Activated T-helper 17 cell treated with anti-CD3 and anti-CD28 coated beads, Interleukin-2, amount 50 U/mL, for 72 hours (primary cell): ENCODE measurements around the gene EEF1A2. TPM values are rescaled to one million over a fixed set of nuclear protein-coding genes. Genes with fewer than 3 reads are reported as not detected.
A peak's percentile ranks its signal among the peaks of the same experiment; 100 is the strongest.

Experiments
- ATAC-seq: fragments of 150-1000 bp; cut with Tn5 transposase; replicated peaks from 2 replicates; pipeline ENCODE4 v1.10.0; 2021; ENCODE audit warnings: mild to moderate bottlenecking, moderate library complexity
- H3K27ac Mint-ChIP-seq: one replicate; pipeline ENCODE4 v1.8.0; 2022; ENCODE audit warnings: mixed read lengths
- H3K27me3 Mint-ChIP-seq: one replicate; pipeline ENCODE4 v1.8.0; 2022; ENCODE audit warnings: mixed read lengths
- H3K36me3 Mint-ChIP-seq: one replicate; pipeline ENCODE4 v1.8.0; 2022; ENCODE audit warnings: low read depth, mild to moderate bottlenecking, mixed read lengths
- H3K4me1 Mint-ChIP-seq: one replicate; pipeline ENCODE4 v1.8.0; 2022; ENCODE audit warnings: mixed read lengths
- H3K4me3 Mint-ChIP-seq: one replicate; pipeline ENCODE4 v1.8.0; 2022; ENCODE audit warnings: mild to moderate bottlenecking, mixed read lengths
- H3K9me3 Mint-ChIP-seq: one replicate; pipeline ENCODE4 v1.8.0; 2022; ENCODE audit warnings: mixed read lengths
- total RNA-seq, 2 donors: library from RNA; stranded (reverse); gene quantifications; one replicate each; pipeline ENCODE4 v1.2.3, GENCODE V29; 2022

The EEF1A2 gene
- total RNA-seq, 2 donors from 2014 or later: 0.80 to 10.9 TPM

DNA sequence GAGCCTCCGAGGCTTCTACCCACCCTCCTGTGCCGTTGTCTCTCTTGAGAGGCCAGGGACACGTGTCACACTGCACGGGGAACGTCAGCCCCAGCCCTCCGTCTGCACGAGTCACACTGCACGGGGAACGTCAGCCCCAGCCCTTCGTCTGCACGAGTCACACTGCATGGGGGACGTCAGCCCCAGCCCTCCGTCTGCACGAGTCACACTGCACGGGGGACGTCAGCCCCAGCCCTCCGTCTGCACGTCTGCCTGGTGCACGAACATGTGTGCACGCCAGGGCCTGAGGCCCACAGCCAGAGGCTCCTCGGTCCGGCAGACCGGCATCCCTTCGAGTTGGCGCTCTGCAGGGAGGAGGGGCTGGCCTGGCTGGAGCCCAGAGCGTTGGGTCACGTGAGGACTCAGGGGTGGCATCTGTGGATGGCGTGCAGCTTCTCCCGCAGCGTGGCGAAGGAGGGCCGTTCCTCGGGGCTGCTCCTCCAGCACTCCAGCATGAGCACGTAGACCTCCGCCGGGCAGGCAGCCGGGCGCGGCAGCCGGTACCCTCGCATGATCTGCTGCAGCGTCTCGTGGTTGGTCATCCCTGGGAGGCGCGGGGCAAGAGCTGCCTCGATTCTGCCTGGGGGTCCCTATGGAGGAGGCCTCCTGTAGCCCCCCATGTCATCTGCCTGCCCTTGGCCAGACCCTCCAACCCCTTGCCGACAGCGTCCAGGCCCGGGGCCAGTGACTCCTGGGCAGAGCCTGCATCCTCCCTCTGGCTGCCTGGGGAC, 41.7 kb upstream of the EEF1A2 start:
- Mint-ChIP-seq H3K9me3 (no peaks in the 10 kb centered on the region), H3K27me3 (no peaks in the 10 kb centered on the region), H3K27ac (no peak overlapping the region), H3K4me3 (no peak overlapping the region), H3K36me3 (no peaks in the 10 kb centered on the region), H3K4me1 (peaks cover 5% of the 10 kb centered on the region)
- no peak for ATAC-seq

DNA sequence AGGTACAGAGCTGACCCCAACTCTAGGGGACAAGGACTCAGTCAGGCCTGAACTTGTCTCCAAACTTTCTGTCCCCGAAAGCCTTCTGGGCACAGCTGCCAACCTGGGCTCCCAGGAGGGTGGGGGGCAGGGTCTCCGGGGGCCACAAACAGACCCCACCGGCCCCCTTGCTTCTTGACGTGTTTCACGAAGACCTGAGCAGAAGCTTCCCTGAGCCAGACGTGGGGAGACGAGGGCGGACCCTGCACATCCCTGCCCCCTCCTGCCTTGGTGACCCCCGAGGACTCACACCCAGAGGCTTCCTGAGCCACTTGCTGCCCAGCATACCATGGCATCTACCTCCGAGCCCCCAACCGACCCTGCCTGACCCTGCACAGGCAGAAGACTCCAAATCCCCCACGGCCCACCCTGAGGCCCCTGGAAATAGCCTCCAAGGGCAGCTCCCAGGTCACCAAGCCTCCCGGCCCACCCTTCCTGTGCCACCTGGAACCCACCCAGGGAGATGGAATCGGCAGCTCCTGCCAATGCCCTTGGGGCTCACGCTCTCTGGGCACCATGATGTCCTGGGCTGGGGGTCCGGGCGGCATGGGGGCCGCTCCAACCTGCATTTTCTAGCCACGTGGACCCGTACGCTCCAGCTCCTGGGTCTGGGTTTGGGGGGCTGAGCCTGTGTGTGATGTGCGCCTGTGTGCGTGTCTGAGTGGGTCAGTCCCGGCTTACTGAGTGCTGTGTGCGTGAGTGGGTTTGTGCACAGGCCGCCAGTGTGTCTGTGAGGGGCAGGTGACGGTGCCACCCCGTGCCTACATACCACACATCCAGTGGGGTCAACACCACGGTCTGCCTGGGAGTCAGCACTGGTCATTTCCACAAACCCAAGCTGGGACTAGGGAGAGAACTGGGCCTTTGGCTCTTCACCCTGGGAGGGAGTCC, 40.8 kb upstream of the EEF1A2 start:
- Mint-ChIP-seq H3K27ac (no peak overlapping the region), H3K4me3 (no peak overlapping the region), H3K9me3 (no peaks in the 10 kb centered on the region), H3K36me3 (no peaks in the 10 kb centered on the region), H3K4me1 (peaks cover 5% of the 10 kb centered on the region), H3K27me3 (no peaks in the 10 kb centered on the region)
- ATAC-seq: no peak

DNA sequence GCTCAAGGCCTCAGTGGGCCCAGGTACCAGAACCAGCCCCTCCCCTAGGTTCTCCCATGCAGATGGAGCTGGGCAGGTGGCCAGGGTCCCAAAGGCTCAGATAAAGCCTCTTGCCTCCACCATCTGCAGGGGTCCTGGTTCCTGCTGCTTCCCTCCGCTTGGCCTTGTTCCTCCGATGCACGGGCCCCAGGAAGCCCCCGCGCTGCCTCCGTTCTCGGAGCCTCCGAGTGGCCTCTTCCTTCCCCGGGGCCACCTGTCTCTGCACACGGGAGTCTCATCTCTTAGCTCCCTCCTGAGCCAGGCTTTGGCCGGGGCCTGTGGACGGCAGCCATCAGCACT, 40.2 kb upstream of the EEF1A2 start:
- Mint-ChIP-seq H3K4me3 (no peak overlapping the region), H3K27me3 (no peaks in the 10 kb centered on the region), H3K36me3 (no peaks in the 10 kb centered on the region), H3K9me3 (no peaks in the 10 kb centered on the region), H3K27ac (no peak overlapping the region), H3K4me1 (peaks cover 5% of the 10 kb centered on the region)
- no peak for ATAC-seq

DNA sequence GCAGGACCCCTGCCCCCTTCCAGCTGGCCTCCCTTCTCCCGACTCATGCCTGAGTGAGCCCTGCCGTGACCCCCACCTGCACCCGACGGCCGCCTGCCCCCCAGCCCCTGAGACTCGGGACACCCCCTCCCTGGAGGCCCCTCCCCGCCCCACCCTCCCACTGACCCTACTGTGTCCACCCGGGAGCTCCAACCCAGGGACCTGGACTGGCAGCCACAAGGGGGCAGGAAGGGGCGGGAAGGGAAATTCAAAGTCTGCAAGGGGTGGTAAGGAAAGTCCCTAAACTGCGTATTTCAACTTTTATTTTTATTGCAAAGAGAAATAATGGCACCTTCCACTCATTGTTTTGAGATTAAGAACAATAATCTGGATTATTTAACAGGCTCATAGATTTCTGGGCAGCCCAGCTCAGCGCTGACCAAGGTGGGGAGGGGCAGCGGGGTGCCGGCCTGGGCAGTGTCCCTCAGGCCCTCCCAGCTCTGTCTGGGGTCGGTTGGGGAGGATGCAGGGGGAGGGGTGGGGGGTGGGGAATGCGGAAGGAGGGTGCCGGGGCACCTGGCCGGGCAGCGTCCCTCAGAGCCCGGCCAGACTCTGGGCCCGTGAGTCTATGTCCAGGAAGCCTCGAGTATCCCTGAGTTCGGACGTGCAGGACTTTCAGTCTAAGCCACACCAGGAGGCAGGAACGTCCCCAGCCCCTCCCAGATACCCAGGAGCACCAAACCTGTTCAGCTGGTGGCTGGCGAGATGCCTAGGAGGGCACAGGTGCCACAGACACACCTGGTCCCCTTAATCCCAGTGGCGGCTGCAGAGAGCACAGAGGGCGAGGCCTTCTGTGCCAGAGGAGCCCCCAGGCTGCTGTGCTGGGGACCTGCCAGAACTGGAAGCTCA, 39.6 kb upstream of the EEF1A2 start:
- Mint-ChIP-seq H3K36me3 (no peaks in the 10 kb centered on the region), H3K27me3 (no peaks in the 10 kb centered on the region), H3K27ac (peak overlapping the region; percentile 86), H3K4me1 (no peaks in the 10 kb centered on the region), H3K4me3 (peak overlapping the region; percentile 67), H3K9me3 (no peaks in the 10 kb centered on the region)
- peak; percentile 8 for ATAC-seq

- H3K9me3 Mint-ChIP-seq: no peaks in the 10 kb centered on the region
- peak overlapping the region; percentile 86 for H3K27ac Mint-ChIP-seq
- H3K4me3 Mint-ChIP-seq: peak overlapping the region; percentile 67
- ATAC-seq: peak; percentile 94
- no peaks in the 10 kb centered on the region for H3K4me1 Mint-ChIP-seq
- H3K27me3 Mint-ChIP-seq: no peaks in the 10 kb centered on the region
- no peaks in the 10 kb centered on the region for H3K36me3 Mint-ChIP-seq
These were observed 38.8 kb upstream of the EEF1A2 start for GRCh38 chr20:63537525-63538203.

DNA sequence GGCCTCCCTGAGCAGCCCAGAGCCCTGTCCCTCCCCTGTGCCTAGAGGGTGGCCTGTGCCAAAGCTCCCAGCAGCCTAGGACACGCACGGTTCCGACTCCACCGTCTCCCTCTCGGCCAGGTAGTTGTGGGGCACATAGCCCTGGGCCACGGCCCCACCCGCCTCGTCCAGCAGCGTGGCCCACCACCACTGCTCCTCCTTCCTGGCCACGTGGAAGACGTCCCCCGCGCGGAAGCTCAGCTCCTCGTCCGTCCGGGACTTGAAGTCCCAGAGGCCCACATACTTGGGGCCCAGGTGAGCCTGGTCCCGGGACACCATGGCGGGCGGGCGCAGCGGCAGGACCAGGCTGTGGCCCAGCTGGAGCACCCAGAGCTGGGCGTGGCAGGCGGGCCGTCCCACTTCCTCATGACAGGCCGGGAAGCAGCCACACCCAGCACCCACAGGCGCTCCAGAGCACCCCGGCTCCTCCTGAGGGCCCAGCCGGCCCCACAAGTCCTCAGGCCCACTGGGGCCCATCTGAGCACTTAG, 38.2 kb upstream of the EEF1A2 start, which contains the start of gene PTK6:
Gene PTK6 (minus strand): TSS at position 380 of the 528 bp plus-strand sequence. CDS start 62 bp downstream, at position 318.
- H3K4me3 Mint-ChIP-seq: peak within 1 kb of the TSS; percentile 67
- ATAC-seq: peak; percentile 44
- no peaks in the 10 kb centered on the region for H3K9me3 Mint-ChIP-seq
- peaks cover 2% of the 10 kb centered on the region for H3K4me1 Mint-ChIP-seq
- H3K36me3 Mint-ChIP-seq: no peaks in the 10 kb centered on the region
- H3K27ac Mint-ChIP-seq: peak within 1 kb of the TSS; percentile 86
- H3K27me3 Mint-ChIP-seq: peaks cover 2% of the 10 kb centered on the region

GRCh38 chr20:63536241-63536977, 37.5 kb upstream of the EEF1A2 start:
- Mint-ChIP-seq H3K4me1 (peaks cover 6% of the 10 kb centered on the region), H3K27me3 (peaks cover 5% of the 10 kb centered on the region), H3K4me3 (peak overlapping the region; percentile 67), H3K27ac (peak overlapping the region; percentile 63), H3K36me3 (no peaks in the 10 kb centered on the region), H3K9me3 (no peaks in the 10 kb centered on the region)
- ATAC-seq: no peak

DNA sequence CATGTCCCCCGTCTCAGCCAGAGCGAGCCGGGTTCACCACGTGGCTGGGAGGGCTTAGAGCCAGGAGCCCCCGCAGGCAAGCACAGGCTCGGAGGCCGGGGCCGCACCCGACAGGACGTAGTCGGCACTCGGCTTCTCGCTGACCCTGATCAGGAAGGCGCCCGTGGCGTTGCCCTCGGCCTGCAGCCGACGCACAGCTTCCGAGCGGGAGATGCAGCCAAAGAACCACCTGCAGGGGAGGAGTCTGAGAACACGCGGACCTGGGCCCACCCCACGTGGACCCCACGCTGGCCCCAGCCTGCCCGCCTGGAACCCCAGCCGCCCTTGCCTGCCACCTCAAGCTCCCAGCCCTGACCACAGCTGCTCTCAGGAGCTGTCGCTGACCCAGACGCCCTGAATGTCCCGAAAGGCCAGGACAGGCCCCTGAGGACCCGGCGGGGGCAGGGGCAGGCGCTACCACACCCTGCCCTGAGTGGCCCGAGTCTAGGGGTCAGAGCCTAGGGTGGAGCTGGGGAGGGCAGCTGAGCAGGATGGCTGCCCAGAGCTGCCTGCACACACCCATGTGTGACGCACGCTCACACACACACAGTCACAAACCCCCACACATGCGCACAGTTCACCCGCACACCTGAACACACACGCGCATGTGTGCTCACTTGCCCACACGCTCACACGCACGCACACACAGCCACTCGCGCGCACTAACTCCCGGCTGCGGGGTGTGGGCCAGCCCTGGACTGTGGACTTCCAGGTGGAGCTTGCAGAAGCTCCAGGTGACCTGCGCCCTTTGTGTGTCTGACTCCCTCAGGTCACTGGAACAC, 36.2 kb upstream of the EEF1A2 start:
- no peak for ATAC-seq
- Mint-ChIP-seq H3K27ac (no peak overlapping the region), H3K9me3 (no peaks in the 10 kb centered on the region), H3K27me3 (peaks cover 5% of the 10 kb centered on the region), H3K4me3 (no peak overlapping the region), H3K36me3 (no peaks in the 10 kb centered on the region), H3K4me1 (peaks cover 6% of the 10 kb centered on the region)

DNA sequence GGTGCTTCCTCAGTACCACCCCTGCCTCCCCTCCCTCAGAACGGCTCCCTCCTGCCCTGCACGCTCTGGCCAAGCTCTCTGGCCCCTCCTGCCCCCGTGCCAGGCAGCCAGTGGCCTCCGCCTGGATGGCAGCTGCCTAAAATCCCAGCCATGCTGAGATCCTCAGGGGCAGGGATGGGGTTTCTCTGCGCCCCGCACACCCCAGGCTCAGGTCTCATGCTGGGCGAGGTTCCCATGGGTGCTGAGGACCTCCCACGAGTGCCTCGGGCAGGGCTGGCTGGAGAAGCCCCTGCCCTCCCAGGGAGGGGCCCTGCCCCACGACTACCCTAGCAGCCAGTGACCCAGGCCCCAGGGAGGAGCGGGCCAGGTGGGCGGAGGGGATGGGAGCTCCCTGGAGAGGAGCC, 35.5 kb upstream of the EEF1A2 start:
- H3K27me3 Mint-ChIP-seq: peaks cover 5% of the 10 kb centered on the region
- no peaks in the 10 kb centered on the region for H3K36me3 Mint-ChIP-seq
- no peak for ATAC-seq
- H3K4me1 Mint-ChIP-seq: peaks cover 6% of the 10 kb centered on the region
- no peaks in the 10 kb centered on the region for H3K9me3 Mint-ChIP-seq
- H3K27ac Mint-ChIP-seq: no peak overlapping the region
- H3K4me3 Mint-ChIP-seq: no peak overlapping the region

- no peaks in the 10 kb centered on the region for H3K9me3 Mint-ChIP-seq
- peaks cover 6% of the 10 kb centered on the region for H3K4me1 Mint-ChIP-seq
- no peak overlapping the region for H3K4me3 Mint-ChIP-seq
- ATAC-seq: no peak
- H3K36me3 Mint-ChIP-seq: no peaks in the 10 kb centered on the region
- H3K27ac Mint-ChIP-seq: no peak overlapping the region
- H3K27me3 Mint-ChIP-seq: peaks cover 5% of the 10 kb centered on the region
These were observed 35.0 kb upstream of the EEF1A2 start for GRCh38 chr20:63533871-63534393.

- no peak overlapping the region for H3K27ac Mint-ChIP-seq
- ATAC-seq: no peak
- no peaks in the 10 kb centered on the region for H3K9me3 Mint-ChIP-seq
- peaks cover 11% of the 10 kb centered on the region for H3K4me1 Mint-ChIP-seq
- H3K36me3 Mint-ChIP-seq: no peaks in the 10 kb centered on the region
- no peak overlapping the region for H3K4me3 Mint-ChIP-seq
- peaks cover 8% of the 10 kb centered on the region for H3K27me3 Mint-ChIP-seq
These were observed 34.5 kb upstream of the EEF1A2 start for GRCh38 chr20:63533388-63533787.

GRCh38 chr20:63532449-63532971, 33.6 kb upstream of the EEF1A2 start:
- Mint-ChIP-seq H3K27me3 (peaks cover 8% of the 10 kb centered on the region), H3K4me1 (peaks cover 11% of the 10 kb centered on the region), H3K4me3 (no peak overlapping the region), H3K27ac (no peak overlapping the region), H3K9me3 (no peaks in the 10 kb centered on the region), H3K36me3 (no peaks in the 10 kb centered on the region)
- ATAC-seq: no peak
